Measurements from ENCODE around the gene ATRNL1.

DNA sequence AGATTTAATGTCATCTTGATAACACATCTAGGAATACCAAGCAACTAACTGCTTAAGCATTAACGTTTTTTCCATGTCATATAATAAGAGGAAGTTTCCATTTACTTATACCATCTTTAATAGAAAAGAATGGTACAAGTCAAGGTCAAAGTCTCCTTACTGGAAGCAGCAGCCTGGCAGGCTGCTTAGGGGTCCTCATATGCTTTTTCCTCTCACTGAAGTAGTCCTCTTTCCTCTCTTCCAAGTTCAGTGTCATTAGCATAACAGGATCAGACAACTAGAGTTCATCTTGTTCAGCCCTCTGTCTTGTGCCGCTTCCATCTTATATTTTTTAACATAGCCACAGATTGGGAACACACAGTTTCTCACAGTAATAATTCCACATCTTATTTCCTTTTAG, 774.1 kb downstream of the ATRNL1 start:
- no peak for TF ChIP-seq CTCF (IDR thresholded peaks at IDR 0.05; ENCODE audit: borderline replicate concordance, extremely low read depth, low read length, poor library complexity, severe bottlenecking)
- no peak for TF ChIP-seq EZH2 (IDR thresholded peaks at IDR 0.05; ENCODE audit: borderline replicate concordance, low read depth, low read length, severe bottlenecking)
